Renal cortical epithelial cell (primary cell): Measurements from ENCODE around the gene SCGB1A1. TPM values are rescaled to one million over a fixed set of nuclear protein-coding genes. Genes with fewer than 3 reads are reported as not detected.
A peak's percentile ranks its signal among the peaks of the same experiment; 100 is the strongest.

Experiments used
- DNase-seq: peaks from one replicate; pipeline ENCODE4 v3.0.0-alpha.2; 2011; ENCODE audit warnings: low read depth
- total RNA-seq: library from RNA; depleted of rRNA; stranded (reverse); fragments of >200 nt; gene quantifications from 2 replicates; pipeline ENCODE4 v1.2.3, GENCODE V29; 2014

Gene SCGB1A1
- total RNA-seq, 1 donor from 2014 or later, result not detected

DNA sequence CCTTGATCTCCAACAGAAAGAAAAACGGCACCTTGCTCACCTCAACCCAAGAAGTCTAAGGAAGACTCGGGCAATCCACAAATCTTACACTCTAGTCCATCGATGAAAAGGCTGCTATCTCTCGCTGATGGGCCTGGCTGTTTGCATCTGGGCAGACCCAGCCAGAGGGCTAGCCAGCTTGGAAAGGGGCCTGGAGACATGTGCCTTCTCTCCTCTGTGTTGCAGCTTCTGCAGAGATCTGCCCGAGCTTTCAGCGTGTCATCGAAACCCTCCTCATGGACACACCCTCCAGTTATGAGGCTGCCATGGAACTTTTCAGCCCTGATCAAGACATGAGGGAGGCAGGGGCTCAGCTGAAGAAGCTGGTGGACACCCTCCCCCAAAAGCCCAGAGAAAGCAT, 3.2 kb downstream of the SCGB1A1 start:
- no peak for DNase-seq

DNA sequence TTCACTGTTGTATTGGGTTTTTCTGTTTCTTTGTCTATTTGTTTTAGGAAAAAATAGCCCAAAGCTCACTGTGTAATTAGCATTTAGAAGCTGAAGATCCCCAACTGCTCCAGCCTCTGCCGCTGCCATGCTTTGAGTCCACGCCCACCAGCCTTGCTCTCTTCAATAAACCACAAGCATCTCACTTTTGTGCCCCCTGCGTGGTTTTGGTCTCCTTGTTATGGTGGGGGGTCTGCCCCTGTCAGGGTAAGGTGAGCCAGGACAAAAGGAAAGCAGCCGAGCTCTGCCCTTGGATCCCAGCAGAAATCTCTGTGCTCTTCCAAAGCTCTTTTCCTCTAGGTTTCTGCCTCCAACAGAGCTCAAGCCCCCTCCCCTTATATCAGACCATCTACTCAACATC, 4.2 kb downstream of the SCGB1A1 start:
- DNase-seq, result no peak

DNA sequence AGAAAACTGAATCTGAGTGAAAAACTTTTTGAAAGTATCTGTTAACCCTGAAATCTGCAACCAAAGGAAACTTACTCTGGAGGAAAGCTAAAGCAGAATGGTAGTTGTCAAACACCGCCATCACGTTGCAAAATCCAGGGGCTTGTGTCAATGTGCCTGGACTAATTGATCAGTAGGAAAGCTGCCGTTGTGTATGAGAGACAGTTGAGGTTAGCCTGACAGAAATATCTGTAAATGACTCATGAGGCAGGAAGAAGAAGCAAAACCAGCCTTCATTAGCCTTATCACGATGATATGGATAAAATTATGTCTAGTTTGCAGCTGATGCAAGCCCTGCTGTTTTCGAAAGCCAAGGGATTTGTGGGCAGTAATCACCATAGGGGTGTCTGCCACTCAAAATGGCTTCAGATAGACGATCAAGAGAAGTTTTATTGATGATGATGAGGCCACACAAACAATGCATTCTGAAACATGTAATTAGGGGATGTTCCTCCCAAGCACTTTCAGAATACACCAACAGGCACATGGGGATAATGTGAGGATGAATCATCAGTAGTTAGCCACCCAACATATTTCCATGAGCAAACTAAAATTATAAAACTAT, 8.9 kb downstream of the SCGB1A1 start:
- peak; percentile 38 for DNase-seq

DNA sequence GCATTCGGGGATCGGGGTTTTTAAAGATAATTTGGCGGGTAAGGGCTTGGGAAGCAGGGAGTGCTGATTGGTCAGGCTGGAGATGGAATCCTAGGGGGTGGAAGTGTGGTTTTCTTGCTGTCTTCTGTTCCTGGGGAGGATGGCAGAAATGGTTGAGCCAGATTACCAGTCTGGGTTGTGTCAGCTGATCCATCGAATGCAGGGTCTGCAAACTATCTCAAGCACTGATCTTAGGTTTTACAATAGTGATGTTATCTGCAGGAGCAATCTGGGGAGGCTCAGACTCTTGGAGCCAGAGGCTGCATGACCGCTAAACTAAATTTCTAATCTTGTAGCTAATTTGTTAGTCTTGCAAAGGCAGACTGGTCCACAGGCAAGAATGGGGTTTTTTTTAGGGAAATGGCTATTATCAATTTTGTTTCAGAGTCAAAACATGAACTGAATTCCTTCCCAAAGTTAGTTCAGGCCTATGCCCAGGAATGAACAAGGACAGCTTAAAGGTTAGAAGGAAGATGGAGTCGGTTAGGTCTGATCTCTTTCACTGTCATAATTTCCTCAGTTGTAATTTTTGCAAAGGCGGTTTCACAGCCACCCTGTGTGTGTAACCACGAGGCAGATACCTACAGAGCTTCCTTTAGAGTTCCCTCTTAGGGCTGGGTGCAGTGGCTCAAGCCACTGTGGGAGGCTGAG, 10.2 kb downstream of the SCGB1A1 start:
- no peak for DNase-seq

DNA sequence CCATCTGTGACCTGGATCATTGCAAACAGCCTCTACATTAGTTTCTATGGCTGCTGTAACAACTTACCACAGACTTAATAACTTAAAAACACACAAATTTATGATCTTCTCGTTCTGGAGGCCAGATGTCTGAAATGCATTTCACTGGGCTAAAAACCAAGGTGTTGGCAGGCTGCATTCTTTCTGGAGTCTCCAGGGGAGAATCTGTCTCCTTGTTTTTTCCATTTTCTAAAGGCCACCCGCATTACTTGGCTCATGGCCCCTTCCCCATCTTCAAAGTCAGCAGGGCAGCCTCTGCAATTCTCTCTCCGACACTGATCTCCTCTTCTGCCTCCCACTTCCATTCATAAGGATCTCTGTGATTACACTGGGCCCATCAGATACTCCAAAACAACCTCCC, 11.6 kb downstream of the SCGB1A1 start:
- no peak for DNase-seq

DNA sequence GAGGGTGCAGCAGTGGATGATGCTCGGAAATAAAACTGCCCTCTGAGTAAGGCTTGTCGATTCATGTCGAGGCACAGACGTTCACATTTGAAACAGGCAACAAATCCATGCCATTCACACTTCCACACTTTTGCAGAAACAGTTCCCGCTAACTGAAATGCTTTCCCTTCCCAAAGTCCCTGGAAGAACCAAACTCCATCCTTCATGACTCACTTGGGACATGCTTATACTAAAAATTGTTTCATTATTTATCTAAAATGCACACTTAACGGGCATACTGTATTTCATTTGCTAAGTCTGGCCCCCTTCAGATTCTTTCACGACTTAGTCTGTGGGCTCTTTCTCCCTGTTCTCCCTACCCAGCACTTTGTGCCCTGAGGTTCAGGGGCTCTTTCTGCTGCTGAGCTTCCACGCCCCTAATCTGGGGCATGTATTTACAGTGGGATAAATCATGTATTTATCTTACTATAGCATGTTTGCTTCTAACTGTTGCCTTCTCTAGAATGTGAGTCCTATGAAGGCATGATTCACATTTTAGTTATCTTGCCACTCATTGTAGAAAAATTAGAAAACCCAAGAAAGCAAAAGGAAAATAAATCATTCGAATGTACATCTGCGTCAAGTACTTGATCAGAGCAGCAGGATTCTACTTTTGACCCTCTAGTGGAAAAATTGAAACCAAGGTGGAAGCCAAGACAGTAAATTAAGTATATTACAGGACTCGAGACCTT, 12.5 kb downstream of the SCGB1A1 start:
- DNase-seq, result peak; percentile 66

DNA sequence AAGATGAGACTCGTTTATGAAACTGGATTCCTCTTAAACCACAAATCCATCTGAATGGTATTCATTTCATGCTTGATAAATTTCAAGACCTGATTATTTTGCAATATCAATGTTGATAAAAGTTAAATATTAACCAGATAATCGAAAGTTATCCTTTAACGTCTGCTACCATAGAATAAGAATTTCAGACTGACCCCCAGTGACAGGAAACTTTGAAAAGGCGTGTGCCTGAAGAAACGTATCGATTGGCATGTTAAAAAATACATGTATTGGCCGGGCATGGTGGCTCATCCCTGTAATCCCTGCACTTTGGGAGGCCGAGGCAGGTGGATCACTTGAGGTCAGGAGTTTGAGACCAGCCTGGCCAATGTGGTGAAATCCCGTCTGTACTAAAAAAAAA, 13.9 kb downstream of the SCGB1A1 start:
- DNase-seq, result peak; percentile 87

DNA sequence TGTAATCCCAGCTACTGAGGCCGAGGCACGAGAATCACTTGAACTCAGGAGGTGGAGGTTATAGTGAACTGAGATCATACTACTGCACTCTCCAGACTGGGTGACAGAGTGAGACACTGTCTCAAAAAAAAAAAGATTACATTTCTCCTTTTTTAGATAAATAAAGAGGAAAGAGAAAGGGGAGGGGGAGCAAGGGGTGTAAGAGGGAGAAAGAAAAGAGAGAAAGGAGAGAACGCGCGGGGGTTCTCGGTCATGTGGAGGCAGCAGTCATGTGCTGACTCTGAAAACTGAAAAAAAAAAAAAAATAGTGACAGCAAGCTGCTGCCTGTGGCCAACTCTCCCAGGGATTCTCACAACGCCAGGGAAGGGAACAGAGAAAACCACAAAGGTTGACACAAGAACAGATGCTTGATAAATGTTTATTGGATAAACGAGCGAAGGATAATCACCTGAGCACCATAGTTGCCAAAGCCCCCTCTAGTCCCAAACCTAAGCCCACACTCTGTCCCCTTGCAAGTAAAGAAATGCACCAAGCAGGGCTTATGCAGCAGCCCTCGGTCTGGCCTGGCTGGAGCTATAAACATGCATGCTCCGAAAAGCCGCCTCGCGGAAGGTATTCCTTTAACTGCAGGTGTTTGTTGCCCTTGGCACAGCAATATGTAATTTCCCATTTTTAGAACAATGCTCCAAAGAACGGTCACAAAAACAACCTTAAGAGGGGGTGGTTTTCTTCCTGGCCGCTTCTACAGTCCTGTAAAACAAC, 14.5 kb downstream of the SCGB1A1 start:
- peak; percentile 57 for DNase-seq

DNA sequence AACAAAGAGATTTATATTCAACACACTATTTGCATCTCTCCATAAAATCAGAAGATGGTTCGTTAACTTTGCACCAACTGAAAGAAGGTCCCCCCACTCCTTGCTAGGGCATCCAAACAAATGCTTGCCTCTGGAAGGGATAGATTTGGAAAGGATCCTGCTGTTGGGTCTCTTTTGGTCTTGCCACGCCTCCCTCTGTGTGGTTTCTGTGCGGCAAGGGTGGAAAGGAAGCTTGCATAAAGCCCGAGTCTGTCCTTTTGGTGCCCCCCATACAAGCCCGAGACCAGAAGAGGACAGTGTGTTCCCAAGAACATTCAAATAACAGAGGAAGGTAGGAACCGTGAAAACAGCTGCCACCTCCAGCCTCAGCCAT, 15.1 kb downstream of the SCGB1A1 start:
- no peak for DNase-seq

DNA sequence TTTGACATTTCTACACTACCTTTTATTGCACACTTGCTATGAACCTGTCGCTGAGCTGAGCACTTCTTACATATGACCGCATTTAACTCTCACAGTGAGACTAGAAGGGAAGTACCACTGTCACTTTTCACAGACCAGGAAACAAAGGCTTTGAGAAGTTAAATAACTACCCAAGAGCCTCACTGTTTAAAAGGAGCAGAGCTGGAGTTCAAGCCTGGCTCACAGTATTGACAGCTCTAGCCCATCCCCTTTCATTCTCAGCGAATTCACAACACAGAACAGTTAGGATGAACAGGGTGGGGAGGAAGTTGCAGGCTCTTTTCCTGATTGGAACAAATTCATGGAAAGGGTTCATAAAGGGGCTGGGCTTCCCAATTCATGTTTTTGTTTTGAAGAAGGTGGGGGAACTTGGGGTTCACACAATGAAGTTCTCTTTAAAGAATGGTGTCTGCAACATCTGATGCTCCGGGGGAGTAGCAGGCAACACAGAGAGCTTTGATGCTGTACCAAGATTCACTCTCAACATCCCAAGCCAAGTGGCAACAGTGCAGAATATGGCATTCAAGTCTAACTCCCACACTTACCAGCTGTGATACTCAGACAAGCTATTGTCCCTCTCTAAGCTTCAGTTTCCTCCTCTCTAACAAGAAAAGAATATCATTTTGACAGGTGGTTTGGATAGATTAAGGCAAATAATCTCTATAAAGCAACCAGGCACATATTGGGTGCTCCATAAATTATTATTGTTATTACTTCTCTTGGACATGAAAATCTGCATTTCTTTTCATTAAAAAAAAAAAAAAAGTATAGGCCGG, 17.2 kb downstream of the SCGB1A1 start:
- DNase-seq, result no peak

DNA sequence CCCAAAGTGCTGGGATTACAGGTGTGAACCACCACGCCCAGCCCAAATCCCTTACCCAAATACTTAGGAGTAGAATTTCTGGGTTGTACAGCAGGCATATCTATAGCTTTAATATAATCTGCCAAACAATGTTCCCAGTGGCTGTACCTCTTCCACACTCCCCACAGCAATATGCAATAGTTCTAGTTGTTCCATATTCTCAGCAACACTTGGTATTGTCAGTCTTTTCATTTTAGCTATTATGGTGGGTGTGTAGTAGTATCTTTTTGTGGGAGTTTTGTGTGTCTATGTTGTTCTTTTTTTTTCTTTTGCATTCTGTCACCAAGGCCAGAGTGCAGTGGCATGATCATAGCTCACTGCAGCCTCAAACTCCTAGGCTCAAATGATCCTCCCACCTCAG, 18.8 kb downstream of the SCGB1A1 start:
- DNase-seq, result no peak

DNA sequence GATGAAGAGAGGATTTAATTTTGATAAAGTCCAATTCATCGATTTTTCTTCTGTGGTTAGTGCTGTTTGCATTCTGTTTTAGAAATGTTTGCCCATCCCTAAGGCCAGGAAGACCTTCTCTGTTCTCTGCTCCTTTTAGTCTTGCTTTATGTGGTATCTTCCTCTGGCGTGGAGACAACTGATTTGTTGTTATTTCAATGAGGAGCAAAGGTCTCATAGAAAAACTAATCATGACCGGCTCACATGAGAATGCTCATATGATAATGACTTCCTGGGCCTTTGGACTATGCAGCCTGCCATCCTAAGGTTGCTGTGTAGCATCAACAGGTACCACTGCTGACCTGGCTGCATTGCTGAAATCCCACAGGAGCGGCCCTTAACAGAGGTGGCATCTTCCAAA, 19.8 kb downstream of the SCGB1A1 start:
- DNase-seq, result no peak

DNA sequence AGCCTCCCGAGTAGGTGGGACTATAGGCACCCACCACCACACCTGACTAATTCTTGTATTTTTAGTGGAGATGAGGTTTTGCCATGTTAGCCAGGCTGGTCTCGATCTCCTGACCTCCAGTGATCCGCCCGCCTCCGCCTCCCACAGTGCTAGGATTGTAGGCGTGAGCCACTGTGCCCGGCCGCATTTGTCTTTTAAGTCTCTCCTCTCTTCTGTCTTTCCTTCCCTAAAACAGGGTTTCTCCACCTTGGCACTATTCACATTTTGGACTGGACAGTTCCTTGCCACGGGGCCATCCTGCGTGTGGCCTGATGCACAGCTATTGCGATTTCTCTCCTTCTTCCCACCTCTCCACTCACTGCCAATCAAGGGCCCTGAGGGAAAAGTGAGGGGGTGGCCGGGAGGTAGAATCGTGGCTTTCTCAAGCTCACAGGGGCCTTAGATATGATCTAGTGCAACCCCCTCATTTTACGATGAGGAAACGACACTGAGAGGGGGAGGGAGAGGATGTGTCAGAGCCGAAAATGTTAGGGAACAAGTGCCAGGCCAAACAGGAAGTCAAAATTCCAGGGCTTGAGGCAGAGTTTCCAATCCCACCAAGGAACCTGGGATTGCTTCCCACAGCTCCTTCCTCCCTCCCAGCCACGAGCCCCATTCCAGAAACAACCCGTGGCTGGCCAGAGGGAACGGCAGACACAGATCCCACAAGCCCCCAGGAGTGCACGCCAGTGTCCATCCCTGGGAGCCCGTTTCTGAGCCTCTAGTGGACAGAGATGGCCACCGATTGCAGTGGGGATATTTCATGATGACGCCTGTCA, 21.2 kb downstream of the SCGB1A1 start:
- no peak for DNase-seq

DNA sequence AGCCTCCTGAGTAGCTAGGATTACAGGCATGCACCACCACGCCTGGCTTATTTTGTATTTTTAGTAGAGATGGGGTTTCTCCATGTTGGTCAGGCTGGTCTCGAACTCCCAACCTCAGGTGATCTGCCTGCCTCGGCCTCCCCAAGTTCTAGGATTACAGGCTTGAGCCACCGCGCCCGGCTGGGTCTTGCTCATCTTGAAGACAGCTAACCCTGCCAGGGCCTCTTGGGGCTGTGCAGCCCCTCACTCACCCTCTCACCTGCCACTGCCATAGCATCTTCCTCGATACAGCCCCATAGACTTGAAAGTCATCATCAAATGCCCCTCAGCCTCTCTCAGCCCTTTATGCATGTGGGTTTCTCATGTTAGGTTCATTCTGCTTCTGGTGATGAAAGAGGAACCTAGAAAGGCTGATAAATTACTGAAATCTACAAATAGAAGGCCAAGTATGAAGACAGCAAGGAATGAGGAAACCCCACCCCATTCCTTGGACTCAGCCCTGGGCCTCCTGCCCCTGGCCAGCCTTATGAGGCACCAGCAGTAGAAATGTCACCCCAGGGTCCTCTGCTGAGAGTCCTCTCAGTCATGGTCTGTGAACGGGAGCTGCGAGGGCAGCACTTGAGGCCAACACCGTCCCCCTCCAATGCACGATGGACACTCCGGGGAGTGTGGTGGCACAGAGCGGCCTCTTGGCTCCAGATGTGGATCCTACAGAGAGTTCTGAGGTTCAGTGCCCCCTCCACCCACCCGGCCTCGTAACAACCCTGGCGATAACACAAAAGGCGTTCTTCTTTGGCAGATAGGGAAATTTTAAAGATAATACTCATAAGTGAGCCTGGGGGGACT, 24.8 kb downstream of the SCGB1A1 start:
- no peak for DNase-seq

DNA sequence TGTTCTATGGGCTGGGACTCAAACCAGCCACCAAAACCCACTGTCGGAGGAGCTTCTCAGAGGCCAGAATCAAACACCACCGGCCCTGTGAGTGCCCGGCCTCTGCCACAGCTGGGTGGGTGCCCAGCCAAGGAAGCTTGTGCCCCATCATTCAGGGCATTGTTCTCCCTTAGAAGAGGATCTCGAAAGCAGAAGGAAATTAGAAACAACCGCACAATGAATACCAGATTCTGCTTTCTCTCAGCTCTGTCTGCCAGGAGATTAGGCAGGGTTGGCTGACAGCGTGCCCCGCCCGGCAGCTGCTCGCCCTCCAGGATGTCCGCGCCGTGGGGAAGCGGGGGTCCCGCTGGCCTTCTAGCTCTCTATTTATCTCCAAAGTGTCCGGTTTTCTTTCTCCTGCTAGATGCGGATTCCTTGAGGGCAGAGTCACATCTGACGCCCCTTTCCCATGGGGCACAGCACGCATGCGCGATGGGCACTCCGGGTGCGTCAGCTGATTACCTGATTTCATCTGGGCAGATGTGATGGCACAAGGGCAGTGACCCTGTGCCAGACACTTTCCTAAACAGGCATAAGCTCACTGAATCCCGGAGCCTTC, 25.5 kb downstream of the SCGB1A1 start:
- DNase-seq, result peak; percentile 49

DNA sequence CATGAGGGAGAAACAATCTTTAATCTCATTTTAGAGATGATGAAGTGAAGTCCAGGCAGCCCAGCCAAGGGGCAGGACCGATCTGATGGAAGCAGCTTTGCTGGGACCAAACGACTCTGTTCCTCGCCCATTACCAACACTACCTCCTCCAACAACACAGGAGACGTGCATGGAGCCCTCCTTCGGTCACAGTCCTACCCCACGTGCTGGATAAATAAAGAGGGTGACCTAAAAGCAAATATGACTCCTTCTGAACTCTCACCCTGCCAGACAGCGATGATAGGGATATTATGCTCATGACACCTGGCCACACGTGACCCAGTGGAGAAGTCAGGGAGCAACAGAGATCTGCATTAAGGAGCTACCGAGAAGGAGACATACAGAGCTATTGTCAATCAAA, 26.0 kb downstream of the SCGB1A1 start:
- no peak for DNase-seq

DNA sequence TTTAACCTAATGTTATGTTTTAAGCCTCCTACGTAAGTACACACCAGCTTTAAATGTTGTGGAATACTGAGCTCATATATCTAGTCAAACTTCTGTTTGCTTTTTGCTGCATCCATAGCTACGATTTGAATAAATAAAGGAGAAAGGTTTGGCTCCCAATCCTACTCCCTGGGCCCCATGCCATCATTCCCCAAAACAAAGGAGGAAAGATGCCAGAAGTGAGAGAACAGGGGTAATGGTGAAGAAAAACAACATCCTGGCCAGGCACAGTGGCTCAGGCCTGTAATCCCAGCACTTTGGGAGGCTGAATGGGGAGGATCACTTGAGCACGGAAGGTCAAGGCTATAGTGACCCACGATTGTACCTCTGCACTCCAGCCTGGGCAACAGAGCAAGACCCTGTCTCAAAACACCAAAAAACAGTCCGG, 26.5 kb downstream of the SCGB1A1 start:
- DNase-seq, result no peak

DNA sequence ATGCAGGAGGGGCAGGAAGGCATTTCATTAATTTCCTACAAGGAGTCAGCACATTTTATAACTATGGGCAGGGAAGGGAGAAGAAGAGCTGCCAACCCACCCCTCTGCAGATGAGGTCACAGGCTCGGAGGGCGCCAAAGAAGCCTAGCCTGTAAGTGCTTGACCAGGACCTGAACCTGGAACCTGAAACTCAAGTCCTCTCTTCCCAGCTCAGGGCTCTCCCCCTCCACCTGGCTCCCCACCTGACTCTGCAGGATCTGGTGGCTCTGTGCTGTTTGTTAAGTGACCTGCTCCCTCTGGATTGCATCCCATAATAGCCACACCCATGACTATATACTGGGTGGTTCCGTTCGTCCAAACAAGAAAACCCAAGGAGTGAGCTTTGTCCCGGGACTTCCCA, 27.3 kb downstream of the SCGB1A1 start:
- no peak for DNase-seq

DNA sequence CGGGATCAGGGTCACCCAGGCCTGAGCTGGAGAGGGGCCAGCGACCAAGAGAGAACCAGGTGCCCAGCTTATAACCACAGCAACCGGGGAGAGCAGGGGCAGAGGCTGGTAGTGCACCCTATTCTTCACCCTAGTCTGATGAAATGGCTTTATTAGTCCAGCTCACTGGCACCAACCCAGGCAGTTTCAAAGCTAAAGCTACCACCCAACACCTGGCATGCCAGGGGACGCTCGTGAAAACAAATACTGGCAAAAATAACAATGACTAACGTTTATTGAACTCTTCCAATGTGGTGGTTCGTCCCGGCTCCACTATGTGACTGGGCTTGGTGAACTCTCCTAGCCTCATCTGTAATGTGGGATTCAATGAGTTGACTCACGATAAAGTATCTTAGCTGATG, 30.6 kb downstream of the SCGB1A1 start:
- peak; percentile 80 for DNase-seq
